ENCODE measurements around the gene CROCC. TPM values are rescaled to one million over a fixed set of nuclear protein-coding genes. Genes with fewer than 3 reads are reported as not detected.
"Not testable (repeated sequence)": the region's sequence is repeated elsewhere in the genome, so short reads cannot be mapped to it uniquely, and the experiment has no call there.

The CROCC gene
- total RNA-seq, 1 experiment from 2014 or later: 30.2 TPM

DNA sequence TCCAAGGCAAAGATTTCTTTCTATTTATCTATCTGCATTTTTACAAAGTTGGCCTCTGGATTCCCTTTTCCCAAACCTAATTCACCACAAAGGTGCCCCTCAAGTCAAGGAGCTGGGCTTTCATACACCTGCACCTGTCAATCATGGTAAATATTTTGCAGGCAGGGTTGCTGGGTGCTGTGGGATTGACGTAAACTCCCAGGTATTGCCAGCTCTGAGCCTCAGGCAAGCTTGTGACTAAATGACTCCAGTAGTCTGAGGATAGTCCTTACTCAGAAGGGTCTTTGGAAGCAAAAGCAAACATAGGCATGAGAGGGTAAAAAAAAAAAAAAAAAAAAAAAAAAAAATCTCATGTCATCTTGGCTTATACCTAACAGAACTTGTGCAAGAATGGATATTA lies 40.0 kb upstream of the CROCC start:
- BruUV-seq (replicated peaks); H3K9me3 ChIP-seq (ENCODE audit: low read depth, low read length, poor library complexity, severe bottlenecking); H3K4me1 ChIP-seq (ENCODE audit: insufficient read depth, low read length, poor library complexity, severe bottlenecking); DNase-seq (ENCODE audit: low spot score); intact Hi-C loops (cut with micrococcal nuclease; ENCODE audit: unreplicated experiment); POLR2A ChIA-PET (ENCODE audit: low non-redundant PET); H3K27ac ChIP-seq (ENCODE audit: low read depth, low read length, poor library complexity, severe bottlenecking); H3K4me3 ChIP-seq (ENCODE audit: low read depth, low read length, poor library complexity, severe bottlenecking); H3K27me3 ChIP-seq (replicated peaks; ENCODE audit: insufficient read depth, low read depth, low read length, poor library complexity); CTCF ChIA-PET; H3K36me3 ChIP-seq (ENCODE audit: insufficient read depth, low read length, poor library complexity, severe bottlenecking): not testable (repeated sequence)

DNA sequence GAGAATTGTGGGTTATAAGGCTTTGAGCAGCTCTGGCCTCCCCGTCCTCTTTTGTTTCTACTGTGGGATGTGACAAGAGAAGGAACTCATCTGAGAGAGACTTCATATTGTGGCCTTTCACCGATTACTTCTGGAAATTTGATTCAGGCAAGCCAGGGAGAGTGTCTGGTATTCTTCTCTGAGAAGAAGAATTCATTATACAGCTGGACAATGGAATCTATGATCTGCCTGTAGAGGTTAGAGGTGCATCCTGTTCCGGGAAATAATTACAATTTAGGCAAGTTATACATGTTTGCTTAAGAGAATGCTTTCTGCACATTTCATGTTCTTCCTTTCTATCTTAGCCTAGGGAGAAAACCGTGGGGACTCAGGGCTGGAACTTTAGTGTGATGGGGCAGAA lies 38.7 kb upstream of the CROCC start:
- no peaks in the 10 kb centered on the region for H3K36me3 ChIP-seq (ENCODE audit: insufficient read depth, low read length, poor library complexity, severe bottlenecking)
- intact Hi-C loops (cut with micrococcal nuclease; ENCODE audit: unreplicated experiment): no loop called here
- no peaks in the 10 kb centered on the region for H3K27me3 ChIP-seq (replicated peaks; ENCODE audit: insufficient read depth, low read depth, low read length, poor library complexity)
- ChIA-PET CTCF (no interaction called here), POLR2A (ENCODE audit: low non-redundant PET) (no interaction called here)
- H3K9me3 ChIP-seq (ENCODE audit: low read depth, low read length, poor library complexity, severe bottlenecking): no peaks in the 10 kb centered on the region
- BruUV-seq (replicated peaks): no TSS peak
- H3K4me1 ChIP-seq (ENCODE audit: insufficient read depth, low read length, poor library complexity, severe bottlenecking): no peaks in the 10 kb centered on the region
- DNase-seq (ENCODE audit: low spot score): no peak
- no peak overlapping the region for H3K27ac ChIP-seq (ENCODE audit: low read depth, low read length, poor library complexity, severe bottlenecking)
- no peak overlapping the region for H3K4me3 ChIP-seq (ENCODE audit: low read depth, low read length, poor library complexity, severe bottlenecking)
- TF ChIP-seq EZH2 (IDR thresholded peaks at IDR 0.05; ENCODE audit: borderline replicate concordance, low read depth, low read length, poor library complexity, severe bottlenecking): no peak
- TF ChIP-seq, protein P1, sequence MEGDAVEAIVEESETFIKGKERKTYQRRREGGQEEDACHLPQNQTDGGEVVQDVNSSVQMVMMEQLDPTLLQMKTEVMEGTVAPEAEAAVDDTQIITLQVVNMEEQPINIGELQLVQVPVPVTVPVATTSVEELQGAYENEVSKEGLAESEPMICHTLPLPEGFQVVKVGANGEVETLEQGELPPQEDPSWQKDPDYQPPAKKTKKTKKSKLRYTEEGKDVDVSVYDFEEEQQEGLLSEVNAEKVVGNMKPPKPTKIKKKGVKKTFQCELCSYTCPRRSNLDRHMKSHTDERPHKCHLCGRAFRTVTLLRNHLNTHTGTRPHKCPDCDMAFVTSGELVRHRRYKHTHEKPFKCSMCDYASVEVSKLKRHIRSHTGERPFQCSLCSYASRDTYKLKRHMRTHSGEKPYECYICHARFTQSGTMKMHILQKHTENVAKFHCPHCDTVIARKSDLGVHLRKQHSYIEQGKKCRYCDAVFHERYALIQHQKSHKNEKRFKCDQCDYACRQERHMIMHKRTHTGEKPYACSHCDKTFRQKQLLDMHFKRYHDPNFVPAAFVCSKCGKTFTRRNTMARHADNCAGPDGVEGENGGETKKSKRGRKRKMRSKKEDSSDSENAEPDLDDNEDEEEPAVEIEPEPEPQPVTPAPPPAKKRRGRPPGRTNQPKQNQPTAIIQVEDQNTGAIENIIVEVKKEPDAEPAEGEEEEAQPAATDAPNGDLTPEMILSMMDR (conservative IDR thresholded peaks at IDR 0.05; ENCODE audit: low read depth, low read length): no peak

DNA sequence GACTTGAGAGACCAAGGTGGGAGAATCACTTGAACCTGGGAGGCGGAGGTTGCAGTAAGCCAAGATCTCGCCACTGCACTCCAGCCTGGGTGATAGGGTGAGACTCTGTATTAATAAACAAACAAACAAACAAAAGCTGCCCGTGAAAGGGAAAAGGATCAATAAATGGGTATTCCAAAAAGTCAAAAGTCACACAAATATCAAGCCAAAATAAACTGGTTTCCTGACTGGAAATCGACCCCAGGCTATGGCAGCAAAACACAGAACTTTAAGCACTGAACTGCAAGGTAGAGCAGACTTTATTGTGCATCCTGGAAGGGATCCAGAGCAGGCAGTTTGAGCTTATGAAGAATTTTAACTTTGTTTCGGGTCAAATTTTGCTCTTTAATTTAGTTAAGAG lies 37.2 kb upstream of the CROCC start:
- CTCF ChIA-PET; DNase-seq (ENCODE audit: low spot score); H3K27ac ChIP-seq (ENCODE audit: low read depth, low read length, poor library complexity, severe bottlenecking); H3K4me1 ChIP-seq (ENCODE audit: insufficient read depth, low read length, poor library complexity, severe bottlenecking); H3K4me3 ChIP-seq (ENCODE audit: low read depth, low read length, poor library complexity, severe bottlenecking); H3K36me3 ChIP-seq (ENCODE audit: insufficient read depth, low read length, poor library complexity, severe bottlenecking); H3K9me3 ChIP-seq (ENCODE audit: low read depth, low read length, poor library complexity, severe bottlenecking); POLR2A ChIA-PET (ENCODE audit: low non-redundant PET); H3K27me3 ChIP-seq (replicated peaks; ENCODE audit: insufficient read depth, low read depth, low read length, poor library complexity); BruUV-seq (replicated peaks); intact Hi-C loops (cut with micrococcal nuclease; ENCODE audit: unreplicated experiment): not testable (repeated sequence)

DNA sequence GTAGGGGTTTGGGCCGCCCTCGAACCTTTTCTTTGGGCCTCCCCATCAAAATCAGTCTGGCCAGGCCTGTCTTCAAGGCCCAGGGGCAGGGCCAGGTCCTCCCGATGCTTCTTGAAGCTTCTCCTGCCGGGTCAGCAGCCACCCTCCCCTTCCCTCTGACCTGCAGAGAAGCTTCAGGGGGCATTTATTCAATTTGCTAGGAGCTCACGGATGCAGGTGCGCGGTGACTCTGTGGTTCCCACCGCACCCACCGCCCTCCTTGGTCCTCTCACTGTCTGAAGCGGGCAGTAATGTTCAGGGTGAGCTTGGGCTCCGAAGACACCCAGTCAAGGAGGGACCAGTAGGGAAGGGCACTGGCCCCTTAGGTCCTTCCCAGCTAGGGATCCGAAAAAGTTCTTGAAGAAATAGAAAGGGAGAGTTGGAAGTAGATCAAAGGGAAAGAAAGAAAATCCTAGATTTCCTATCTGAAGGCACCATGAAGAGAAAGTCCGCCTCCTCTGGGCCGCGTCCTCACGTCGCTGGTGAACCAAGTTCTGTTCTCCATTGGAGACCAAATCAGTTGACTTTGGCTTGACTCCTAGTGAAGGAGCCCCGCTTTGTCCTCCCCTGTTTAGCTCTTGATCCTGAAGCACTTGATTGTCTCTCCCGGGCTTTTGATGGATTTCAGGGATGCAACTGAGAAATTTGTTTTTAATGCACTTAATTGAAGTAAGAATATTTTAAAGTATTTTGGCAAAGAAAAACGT lies 34.7 kb upstream of the CROCC start:
- BruUV-seq (replicated peaks): no TSS peak
- no peak for DNase-seq (ENCODE audit: low spot score)
- intact Hi-C loops (cut with micrococcal nuclease; ENCODE audit: unreplicated experiment): no loop called here
- H3K27me3 ChIP-seq (replicated peaks; ENCODE audit: insufficient read depth, low read depth, low read length, poor library complexity): no peaks in the 10 kb centered on the region
- H3K4me1 ChIP-seq (ENCODE audit: insufficient read depth, low read length, poor library complexity, severe bottlenecking): no peaks in the 10 kb centered on the region
- no peak overlapping the region for H3K27ac ChIP-seq (ENCODE audit: low read depth, low read length, poor library complexity, severe bottlenecking)
- TF ChIP-seq EZH2 (IDR thresholded peaks at IDR 0.05; ENCODE audit: borderline replicate concordance, low read depth, low read length, poor library complexity, severe bottlenecking): no peak
- TF ChIP-seq, protein P1 (conservative IDR thresholded peaks at IDR 0.05; ENCODE audit: low read depth, low read length): no peak
- H3K9me3 ChIP-seq (ENCODE audit: low read depth, low read length, poor library complexity, severe bottlenecking): no peaks in the 10 kb centered on the region
- no peaks in the 10 kb centered on the region for H3K36me3 ChIP-seq (ENCODE audit: insufficient read depth, low read length, poor library complexity, severe bottlenecking)
- POLR2A ChIA-PET (ENCODE audit: low non-redundant PET): interaction anchor here (0.6 kb wide), 1 partner anchor 9 kb away, joined by 3 read pairs; no protein-coding TSS in a partner anchor
- no peak overlapping the region for H3K4me3 ChIP-seq (ENCODE audit: low read depth, low read length, poor library complexity, severe bottlenecking)
- CTCF ChIA-PET: no interaction called here
